GM21723 (cell line): ENCODE data around the gene RERE.
"Not testable (repeated sequence)": the region's sequence is repeated elsewhere in the genome, so short reads cannot be mapped to it uniquely, and the experiment has no call there.

Experiments used
- ATAC-seq: cut with Tn5 transposase; IDR thresholded peaks from one replicate; pipeline ENCODE4 v1.9.1; 2021; ENCODE audit warnings: mild to moderate bottlenecking, moderate library complexity; ENCODE audit not compliant: unreplicated experiment

Gene RERE

DNA sequence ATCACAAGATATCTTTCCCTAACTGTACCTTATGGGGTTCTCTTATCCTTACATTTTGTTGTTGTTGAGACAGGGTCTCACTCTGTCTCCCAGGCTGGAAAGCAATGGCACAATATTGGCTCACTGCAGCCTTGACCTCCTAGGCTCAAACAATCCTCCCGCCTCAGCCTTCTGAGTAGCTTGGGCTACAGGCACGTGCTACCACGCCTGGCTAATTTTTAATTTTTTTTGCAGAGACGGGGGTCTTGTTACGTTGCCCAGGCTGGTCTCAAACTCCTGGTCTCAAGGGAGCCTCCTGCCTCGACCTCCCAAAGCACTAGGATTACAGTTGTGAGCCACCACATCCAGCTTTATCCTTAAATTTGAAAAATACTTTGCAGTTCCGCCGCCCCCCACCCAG, 10.4 kb downstream of the RERE start:
- no peak for ATAC-seq

DNA sequence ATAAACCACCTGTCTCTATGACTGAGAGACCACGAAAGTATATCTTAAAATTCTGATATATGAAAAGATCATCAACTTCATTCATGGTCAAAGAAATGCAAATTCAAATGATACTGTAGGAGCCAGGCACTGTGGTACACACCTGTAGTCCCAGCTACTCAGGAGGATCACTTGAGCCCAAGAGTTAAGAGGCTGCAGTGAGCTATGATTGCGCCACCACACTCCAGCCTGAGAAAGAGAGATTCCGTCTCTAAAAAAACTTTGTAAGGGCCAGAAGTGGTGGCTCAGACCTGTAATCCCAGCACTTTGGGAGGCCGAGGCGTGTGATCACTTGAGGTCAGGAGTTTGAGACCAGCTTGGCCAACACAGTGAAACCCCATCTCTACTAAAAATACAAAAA, 17.0 kb downstream of the RERE start:
- no peak for ATAC-seq

DNA sequence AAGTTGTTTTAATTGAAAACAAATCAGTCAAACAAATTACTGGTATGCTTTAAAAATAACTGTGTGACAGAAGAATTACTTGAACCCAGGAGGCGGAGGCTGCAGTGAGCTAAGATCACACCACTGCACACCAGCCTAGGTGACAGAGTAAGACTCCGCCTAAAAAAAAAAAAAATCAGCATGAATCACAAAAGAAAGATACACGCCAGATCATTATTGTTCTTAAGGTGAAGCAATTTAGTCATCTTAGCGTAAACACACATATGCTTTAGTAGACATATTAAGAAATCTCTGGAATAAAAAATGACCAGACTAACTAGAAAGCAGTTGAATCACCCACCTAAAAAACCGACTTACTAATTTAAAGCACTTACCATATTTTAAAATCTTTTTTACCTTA, 20.2 kb downstream of the RERE start:
- ATAC-seq, result no peak

DNA sequence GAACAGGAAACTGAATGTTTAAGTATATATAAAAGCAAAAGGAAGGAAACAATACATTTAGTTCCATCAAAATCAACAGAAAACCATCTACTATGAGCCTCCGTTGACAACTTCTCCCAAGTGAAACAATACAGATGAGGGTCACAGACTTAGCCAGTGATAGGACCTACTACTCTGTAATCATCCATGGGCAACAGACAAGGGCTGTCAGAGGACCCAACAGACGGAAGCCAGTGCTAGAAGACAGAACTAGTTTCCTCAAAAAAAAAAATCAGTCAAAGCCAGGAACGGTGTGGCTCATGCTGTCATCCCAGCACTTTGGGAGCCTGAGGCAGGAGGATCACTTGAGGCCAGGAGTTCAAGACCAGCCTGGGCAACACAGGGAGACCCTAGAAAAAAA, 20.6 kb downstream of the RERE start:
- no peak for ATAC-seq

DNA sequence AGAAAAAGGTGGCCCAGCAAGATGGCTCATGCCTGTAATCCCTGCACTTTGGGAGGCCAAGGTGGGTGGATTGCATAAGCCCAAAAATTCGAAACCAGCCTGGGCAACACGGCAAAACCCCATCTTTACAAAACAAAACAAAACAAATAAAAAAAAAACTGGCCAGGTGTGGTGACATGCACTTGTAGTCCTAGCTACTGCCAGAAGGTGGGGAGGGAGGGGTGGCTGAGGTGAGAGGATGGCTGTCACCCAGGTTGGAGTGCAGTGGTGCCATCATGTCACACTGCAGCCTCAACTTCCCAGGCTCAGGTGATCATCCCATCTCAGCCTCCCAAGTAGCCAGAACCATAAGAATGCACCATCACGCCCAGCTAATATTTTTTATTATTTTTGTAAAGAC, 22.8 kb downstream of the RERE start:
- no peak for ATAC-seq

DNA sequence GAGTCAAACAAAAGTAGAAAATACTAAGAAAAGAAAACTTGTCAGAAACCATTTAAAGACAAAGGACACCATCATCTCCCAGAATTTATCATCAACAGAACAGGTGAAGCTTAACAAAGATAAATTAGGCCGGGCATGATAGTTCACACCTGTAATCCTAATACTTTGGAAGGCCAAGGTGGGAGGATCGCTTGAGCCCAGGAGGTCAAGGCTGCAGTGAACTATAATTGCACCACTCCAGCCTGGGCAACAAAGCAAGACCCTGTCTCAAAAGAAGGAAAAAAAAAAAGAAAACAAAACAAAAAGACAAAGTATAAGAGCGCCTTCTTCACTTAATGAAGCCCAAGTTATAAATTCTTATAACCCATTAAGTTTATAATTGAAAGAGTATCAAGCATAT, 25.6 kb downstream of the RERE start:
- ATAC-seq, result no peak

DNA sequence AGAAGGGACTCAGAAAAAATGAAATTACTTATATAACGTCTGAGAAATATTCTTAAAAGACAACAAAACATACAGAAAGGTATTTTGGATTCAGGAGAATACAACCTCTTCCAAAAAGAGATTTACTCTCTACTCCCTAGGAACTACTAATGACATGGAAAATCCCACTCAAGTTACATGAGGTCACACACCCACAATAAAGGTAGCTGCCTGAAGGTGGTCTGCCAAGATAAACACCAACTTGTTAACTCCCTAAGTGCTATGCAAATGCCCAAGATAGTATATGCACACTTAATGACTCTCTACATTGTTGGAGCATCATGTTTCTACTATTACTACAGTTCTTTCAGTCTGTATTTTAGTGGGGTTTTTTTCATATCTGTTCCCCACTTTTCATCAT, 26.5 kb downstream of the RERE start:
- ATAC-seq, result no peak

DNA sequence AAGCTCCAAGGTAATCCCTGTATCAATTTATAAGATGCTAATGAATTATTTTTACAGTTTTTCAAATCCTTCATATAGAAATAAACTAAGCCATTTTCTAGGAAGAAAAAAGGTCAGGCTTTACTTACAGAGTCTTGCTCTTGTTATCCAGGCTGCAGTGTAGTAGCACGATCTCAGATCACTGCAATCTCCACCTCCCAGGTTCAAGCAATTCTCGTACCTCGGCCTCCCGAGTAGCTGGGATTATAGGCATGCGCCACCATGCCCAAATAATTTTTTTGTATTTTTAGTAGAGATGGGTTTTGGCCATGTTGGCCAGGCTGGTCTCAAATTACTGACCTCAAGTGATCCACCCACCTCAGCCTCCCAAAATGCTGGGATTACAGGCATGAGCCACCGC, 27.0 kb downstream of the RERE start:
- no peak for ATAC-seq

DNA sequence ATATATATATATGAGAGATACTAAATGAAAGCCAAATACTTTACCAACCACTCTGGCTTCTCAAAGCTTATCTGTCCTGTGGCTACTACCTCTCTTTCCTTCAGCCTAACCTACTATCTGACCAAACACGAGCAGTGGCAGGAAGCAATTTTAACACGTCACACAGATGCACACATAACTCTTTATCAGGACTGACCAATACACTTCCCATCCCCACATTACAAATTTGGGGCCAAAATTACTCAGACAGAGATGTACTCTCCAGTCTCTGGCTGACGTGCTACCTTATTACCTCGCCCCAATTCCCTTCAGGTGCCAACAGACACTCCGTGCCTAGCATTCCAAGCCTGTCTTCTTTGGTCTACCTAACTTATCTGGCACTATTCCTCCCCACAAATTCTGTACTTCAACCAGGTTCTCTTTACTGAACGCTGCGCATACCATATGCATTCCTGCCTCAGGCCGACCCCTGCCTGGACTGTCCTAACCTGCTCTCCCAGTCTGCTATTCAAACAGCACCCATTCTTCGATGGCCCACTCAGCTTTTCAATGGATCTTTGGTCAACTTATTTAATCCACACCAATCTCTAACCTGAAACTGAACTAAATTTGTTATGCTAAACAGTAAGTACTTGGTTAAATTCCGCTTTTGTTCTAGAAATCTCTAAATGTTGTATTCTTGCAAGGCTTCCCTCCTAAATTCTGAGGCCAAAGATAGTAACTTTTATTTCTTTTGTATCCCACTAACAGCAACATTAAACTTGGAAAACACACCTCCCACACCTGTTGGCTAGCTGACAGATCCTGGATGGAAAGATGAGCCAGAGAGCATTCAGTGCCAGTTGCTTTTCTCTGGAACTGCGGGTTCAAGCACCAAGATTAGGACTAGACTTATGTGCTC, 27.9 kb downstream of the RERE start:
- no peak for ATAC-seq

DNA sequence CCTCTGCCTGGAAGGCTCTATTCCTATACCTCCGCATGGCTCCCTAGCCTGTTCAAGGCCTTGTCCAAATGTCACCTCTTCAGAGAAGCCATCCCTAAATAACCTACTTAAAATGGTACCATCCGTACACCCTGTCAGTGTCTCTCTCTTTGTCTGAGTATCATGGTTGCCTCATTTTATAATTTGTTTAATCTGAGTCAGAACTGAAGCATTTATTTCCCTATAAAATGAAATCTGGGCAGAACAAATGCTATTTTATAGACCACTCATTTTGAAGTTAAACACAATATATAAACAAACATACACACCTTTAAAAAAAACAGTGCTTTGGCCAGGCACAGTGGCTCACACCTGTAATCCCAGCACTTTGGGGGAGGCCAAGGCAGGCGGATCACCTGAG, 30.2 kb downstream of the RERE start:
- ATAC-seq, result no peak

DNA sequence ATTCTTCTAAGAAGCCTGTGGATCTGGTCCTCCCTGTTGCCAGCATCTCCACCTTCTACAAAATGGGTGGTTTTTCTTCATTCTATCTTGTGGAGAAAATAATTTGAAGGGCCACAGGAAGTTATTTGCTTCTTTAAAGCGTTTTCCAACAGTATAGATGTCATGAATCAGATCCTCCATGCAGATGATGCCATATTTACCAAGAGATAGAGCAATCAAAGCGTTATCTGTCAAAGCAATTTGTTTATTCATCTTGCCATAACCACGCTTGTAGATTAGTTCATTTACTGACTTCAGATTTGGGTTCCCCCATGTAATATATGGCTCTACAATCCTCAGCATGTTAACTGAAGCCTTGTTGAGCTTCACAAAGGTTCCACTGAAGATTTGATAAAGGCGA, 31.2 kb downstream of the RERE start:
- ATAC-seq, result not testable (repeated sequence)

DNA sequence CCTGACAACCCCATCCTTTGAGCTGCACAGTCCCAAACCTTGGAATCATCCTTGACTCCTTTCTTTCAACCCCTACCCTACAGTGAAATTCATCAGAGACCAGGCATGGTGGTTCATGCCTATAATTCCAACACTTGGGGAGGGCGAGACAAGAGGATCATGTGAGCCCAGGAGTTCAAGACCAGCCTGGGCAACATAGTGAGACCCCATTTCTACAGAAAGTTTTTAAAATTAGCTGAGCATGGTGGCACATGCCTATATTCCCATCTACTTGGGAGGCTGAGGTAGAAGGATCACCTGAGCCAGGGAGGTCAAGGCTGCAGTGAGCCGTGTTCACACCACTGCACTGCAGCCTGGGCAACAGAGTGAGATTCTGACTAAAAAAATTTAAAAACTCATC, 34.5 kb downstream of the RERE start:
- ATAC-seq, result no peak

DNA sequence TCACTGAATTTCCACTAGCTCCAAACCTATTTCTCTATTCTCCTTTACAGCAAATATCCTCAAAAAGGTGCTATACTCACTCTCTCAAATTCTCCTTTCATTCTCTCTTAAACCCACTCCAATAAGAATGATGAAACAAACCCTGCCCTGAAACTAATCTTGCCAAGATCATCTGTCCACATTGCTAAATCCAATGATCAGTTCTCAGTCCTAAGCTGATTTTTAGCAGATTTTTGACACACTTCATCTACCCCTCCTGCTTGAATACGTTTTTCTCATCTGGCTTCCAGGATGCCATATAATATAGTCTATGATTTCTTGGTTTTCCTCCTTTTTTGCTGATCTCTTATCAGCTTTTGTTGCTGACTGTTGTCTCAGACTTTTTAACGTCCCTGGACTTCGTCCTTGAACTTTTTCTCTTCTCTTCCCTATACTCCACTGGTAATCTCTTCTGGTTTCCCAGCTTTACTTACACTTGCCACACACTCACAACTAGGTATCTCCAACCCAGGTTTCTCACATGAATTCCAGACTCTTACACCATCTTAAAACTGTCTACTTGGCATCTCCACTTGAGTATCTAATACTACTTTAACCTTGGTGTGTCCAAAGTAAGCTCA, 35.3 kb downstream of the RERE start:
- no peak for ATAC-seq

DNA sequence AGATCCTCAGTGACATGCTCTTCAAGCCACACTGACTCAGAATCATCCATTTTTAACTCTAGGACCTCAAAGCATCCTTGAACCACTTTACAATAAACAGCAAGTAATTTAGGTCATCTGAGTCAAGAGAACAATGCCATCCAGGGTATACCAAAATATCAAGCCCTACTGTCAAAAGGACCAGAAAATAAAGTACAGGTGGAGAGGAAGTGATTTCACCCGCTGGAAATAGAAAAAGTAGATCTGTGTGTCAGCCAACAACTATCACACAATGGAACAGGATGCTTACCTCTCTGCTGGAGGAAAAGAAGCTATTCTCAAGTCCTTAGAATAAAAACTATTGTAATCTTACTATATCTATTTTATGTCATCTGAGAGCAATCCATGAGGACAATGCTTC, 37.0 kb downstream of the RERE start:
- ATAC-seq, result no peak

DNA sequence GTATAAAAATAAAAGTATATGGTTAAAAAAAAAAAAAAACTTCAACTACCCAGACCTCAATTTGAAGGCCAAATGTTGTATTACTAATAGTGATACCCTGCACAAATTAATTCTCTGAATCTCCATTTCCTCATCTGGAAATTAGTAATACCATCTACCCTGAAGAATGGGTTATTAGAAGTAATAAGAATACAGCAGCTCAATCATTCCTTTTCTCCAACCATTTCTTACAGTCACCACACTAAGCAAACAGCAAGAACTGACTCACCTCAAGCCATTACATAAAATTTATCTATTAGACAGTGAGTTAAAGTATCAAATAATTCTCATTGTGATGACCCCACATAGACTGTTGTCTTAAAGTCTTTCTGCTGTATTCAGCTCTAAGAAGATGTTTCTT, 39.6 kb downstream of the RERE start:
- no peak for ATAC-seq

DNA sequence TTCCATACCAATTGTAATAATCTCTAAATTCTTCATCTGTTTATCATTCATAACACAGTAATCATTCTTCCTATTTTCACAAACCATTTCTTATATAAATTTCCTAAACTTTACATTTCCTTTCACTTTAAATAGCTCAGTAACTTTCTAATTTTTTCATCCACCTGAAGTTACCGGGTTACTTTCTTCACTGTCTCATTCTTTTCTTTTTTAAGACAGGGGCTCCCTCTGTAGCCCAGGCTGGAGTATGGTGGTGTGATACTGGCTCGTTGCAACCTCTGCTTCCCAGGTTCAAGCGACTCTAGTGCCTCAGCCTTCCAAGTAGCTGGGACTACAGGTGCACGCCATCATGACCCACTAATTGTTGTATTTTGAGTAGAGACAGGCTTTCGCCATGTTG, 41.3 kb downstream of the RERE start:
- no peak for ATAC-seq

DNA sequence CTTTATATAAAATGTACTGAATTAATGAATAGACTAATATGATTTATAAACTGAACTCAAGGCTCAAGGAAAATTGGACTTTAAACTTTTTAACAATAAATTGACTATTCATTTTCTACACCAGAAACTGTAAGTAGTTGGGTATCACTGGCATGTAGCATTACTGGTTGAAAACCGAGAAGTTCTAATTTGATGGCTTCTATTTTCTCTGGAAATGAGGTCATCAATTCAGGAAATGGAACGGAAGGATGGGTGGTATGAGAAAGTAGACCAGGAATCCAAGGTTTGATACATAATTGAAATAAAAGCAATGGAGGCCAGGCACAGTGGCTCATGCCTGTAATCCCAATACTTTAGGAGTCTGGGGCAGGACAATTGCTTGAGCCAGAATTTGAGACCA, 50.4 kb downstream of the RERE start:
- ATAC-seq, result no peak

DNA sequence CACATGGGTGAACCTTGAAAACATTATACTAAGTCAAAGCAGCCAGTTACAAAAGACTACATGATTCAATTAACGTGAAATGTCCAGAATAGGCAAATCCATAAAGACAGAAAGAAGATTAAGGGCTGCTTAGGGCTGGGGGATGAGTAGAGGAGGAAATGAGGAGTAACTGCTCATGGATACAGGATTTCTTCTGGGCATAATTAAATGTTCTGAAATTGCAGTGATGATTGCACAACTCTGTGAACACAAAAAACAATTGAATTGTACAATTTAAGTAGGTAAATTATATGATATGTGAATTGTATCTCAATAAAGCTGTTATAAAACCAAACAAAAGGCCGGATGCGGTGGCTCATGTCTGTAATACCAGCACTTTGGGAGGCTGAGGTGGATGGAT, 52.2 kb downstream of the RERE start:
- no peak for ATAC-seq

DNA sequence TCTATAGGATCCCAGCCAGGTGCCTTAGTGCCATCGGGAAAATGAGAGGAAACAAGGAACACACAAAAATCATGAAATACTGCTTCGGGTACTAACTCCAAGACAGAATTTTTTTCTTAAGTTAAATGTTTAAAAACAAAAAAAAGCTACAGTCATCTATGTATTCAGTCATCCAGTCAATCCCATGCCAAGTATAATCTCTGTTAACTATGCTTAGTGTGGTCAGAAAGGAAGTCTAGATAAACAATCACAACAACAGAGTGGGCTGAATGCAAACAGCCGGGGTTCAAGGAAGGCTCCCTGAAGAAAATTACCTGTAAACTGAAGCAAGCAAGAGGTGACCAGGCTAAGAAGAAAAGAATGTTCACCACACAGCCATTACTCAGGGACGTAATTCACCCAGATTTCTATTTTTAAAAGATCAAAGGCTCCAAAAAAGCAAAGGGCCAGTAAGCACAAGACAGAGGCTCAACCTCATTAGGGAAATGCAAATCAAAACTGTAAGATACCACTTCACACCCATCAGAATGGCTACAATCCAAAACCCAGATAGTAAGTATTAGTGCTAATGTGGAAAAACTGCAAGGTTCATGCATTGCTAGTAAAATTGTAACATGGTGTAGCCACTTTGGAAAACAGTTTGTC, 53.0 kb downstream of the RERE start:
- ATAC-seq, result peak; percentile 34

DNA sequence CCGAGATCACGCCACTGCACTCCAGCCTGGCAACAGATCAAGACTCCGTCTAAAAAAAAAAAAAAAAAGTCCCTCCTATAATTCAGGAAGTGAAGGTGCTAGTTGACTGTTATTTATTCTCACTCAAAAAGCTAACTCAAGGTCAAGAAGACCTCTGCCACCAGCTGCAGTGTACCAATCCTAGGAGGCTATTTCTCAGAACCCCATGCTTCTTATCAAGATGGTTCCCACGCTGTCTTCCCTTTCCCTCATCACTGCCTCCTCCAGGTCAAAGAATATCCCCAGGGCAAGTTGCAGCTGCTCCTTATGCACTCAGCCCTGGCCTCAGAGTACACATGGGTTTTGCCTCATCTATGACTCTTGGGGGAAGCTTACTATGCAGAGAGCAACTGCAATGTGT, 53.6 kb downstream of the RERE start:
- peak; percentile 68 for ATAC-seq

DNA sequence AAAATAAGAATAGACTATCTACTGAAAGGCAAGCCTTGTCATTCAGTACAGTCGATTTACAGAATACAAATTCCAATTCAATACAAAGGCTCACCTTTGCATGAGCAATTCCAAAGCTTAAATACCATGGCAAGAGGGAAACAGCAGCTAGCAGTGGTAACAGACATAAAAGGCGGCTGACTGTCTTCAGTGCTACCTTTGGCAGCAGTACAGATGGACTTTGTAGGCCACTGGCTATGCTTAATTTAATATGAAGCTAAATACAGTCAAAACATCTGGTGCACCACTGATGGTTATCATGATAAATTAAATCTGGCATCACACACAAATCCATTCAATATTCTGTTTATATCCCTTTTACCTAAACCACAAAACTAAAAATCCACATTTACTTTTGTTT, 62.4 kb downstream of the RERE start:
- no peak for ATAC-seq

DNA sequence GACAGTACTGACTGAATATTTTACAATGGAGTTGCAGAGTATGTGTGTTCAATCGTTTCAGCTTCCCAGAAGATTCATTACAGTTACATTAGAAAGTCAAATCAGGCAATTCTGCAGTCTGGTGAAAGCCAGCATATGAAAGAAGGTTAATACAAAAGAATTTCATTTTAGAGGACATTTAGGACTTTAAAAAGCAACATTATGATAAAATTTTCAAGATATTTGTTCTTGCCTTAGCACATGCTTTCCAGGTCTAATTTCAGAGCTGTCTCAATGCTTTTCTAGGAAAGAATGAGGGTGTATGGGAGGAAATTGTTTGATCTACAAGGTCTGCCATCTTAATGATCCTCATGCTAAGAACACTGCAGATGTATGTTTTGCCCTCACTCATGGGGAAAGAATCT, 63.2 kb downstream of the RERE start:
- no peak for ATAC-seq
